GM12878 (cell line): ENCODE results near the gene LRRC3C. TPM values are rescaled to one million over a fixed set of nuclear protein-coding genes. Genes with fewer than 3 reads are reported as not detected.
A peak's percentile ranks its signal among the peaks of the same experiment; 100 is the strongest.

Experiments
- ATAC-seq: fragments of 200-7000 bp; cut with Tn5 transposase; 3 replicates; pipeline ENCODE4 v1.9.1; 2020; ENCODE audit warnings: mild to moderate bottlenecking, moderate library complexity
- Bru-seq: library from RNA; stranded (reverse); fragments of 400-500 nt; gene quantifications from one replicate; lab custom pipeline; 2021; lab: Mats Ljungman, UMichigan
- BruChase-seq, 2 experiments: library from RNA; stranded (reverse); fragments of 400-500 nt; gene quantifications; one replicate each; lab custom pipeline; 2021; lab: Mats Ljungman, UMichigan
- BruUV-seq: library from RNA; stranded (reverse); fragments of 400-500 nt; replicated peaks from 2 replicates; lab custom pipeline; 2021; lab: Mats Ljungman, UMichigan
- CTCF ChIA-PET: fragments of 300-600 bp; sonication (Branson Sonifier 250); formaldehyde crosslinking; extraction: SDS; loops from one replicate; lab custom pipeline; 2021; ENCODE audit warnings: inconsistent platforms; lab: Yijun Ruan, JAX
- POLR2A ChIA-PET: fragments of 350-600 bp; formaldehyde crosslinking; extraction: SDS; loops from one replicate; lab custom pipeline; 2021; ENCODE audit warnings: inconsistent platforms; lab: Charles Lee
- RAD21 ChIA-PET: fragments of 300-600 bp; sonication (Branson Sonifier 250); formaldehyde crosslinking; loops from one replicate; lab custom pipeline; 2023; ENCODE audit warnings: antibody characterized with exemption; ENCODE audit not compliant: unreplicated experiment; lab: Charles Lee
- SMC1A ChIA-PET: fragments of 300-600 bp; sonication (Branson Sonifier 250); formaldehyde crosslinking; loops from one replicate; lab custom pipeline; 2023; ENCODE audit not compliant: unreplicated experiment, uncharacterized antibody; lab: Charles Lee
- DNase-seq: peaks from one replicate; pipeline ENCODE4 v3.0.0-alpha.2; 2011; ENCODE audit warnings: low read depth, low spot score
- FAIRE-seq: peaks from 3 replicates; lab custom pipeline; 2011; peaks lifted over from hg19 to GRCh38; lab: Jason Lieb, UNC
- H2AFZ ChIP-seq: 2 replicates; pipeline ENCODE4 v1.6.0; 2011; ENCODE audit warnings: low read depth, low read length, control low read depth; ENCODE audit not compliant: control insufficient read depth
- H3K27ac ChIP-seq: 2 replicates; pipeline ENCODE4 v1.5.1; 2011; ENCODE audit warnings: control low read depth; ENCODE audit not compliant: control insufficient read depth, insufficient read depth
- H3K27me3 ChIP-seq, 2 experiments: replicated peaks in 1 of 2; 2 replicates each; pipeline versions ENCODE4 v1.6.0 to v1.6.1; 2011; ENCODE audit warnings: low read length in 1 of 2; ENCODE audit not compliant: control insufficient read depth in 2 of 2, insufficient read depth in 2 of 2
- H3K36me3 ChIP-seq, 2 experiments: 2 replicates each; pipeline ENCODE4 v1.5.1; 2011; ENCODE audit warnings: low read length in 1 of 2; ENCODE audit not compliant: control insufficient read depth in 2 of 2, insufficient read depth in 2 of 2
- H3K4me1 ChIP-seq: 2 replicates; pipeline ENCODE4 v1.6.1; 2011; ENCODE audit warnings: mild to moderate bottlenecking, low read length, moderate library complexity, mixed read lengths; ENCODE audit not compliant: control insufficient read depth, insufficient read depth
- H3K4me2 ChIP-seq: 2 replicates; pipeline ENCODE4 v1.6.0; 2011; ENCODE audit warnings: control low read depth; ENCODE audit not compliant: control insufficient read depth, insufficient read depth
- H3K4me3 ChIP-seq: fragments of 200-600 bp; sonication (generic); 2 replicates; pipeline ENCODE4 v1.5.1; 2016
- H3K79me2 ChIP-seq: 2 replicates; pipeline ENCODE4 v1.6.0; 2011; ENCODE audit warnings: low read length; ENCODE audit not compliant: control insufficient read depth, insufficient read depth
- H3K9ac ChIP-seq: 2 replicates; pipeline ENCODE4 v1.8.0; 2011; ENCODE audit warnings: low read length, control low read depth, mixed read lengths; ENCODE audit not compliant: control insufficient read depth, insufficient read depth
- H3K9me3 ChIP-seq: replicated peaks from 3 replicates; pipeline ENCODE4 v1.5.1; 2011; ENCODE audit warnings: mild to moderate bottlenecking, low read length; ENCODE audit not compliant: control insufficient read depth, insufficient read depth
- H4K20me1 ChIP-seq: 2 replicates; pipeline ENCODE4 v1.6.0; 2011; ENCODE audit not compliant: control insufficient read depth, insufficient read depth
- ATF7 ChIP-seq: fragments of 450-650 bp; IDR thresholded peaks from 2 replicates; pipeline ENCODE4 v1.6.1; 2016; ENCODE audit warnings: low read depth, mild to moderate bottlenecking
- HCFC1 ChIP-seq: fragments of 150-350 bp; IDR thresholded peaks from 2 replicates; pipeline ENCODE4 v1.6.1; 2014; ENCODE audit warnings: low read length
- MTA2 ChIP-seq: fragments of 450-650 bp; IDR thresholded peaks from 2 replicates; pipeline ENCODE4 v1.6.1; 2016; ENCODE audit warnings: low read depth, mild to moderate bottlenecking, moderate library complexity
- MYC ChIP-seq: IDR thresholded peaks from 2 replicates; pipeline ENCODE4 v1.6.1; 2011; ENCODE audit warnings: mild to moderate bottlenecking, low read length, moderate library complexity, inconsistent platforms; ENCODE audit not compliant: insufficient read depth, insufficient replicate concordance, insufficient read length, severe bottlenecking
- RAD51 ChIP-seq: fragments of 450-650 bp; IDR thresholded peaks from 2 replicates; pipeline ENCODE4 v1.6.1; 2016; ENCODE audit warnings: moderate library complexity, mild to moderate bottlenecking, inconsistent platforms
- SREBF1 ChIP-seq: IDR thresholded peaks from 2 replicates; pipeline ENCODE4 v1.6.1; 2012; ENCODE audit warnings: mild to moderate bottlenecking, low read length
- ZNF24 ChIP-seq: fragments of 450-650 bp; IDR thresholded peaks from 2 replicates; pipeline ENCODE4 v1.6.1; 2017; ENCODE audit warnings: antibody characterized with exemption, mild to moderate bottlenecking
- WGBS: methylation state at CpG from one replicate; pipeline ENCODE4 v1.1.6; 2016; ENCODE audit warnings: low lambda C conversion rate; ENCODE audit not compliant: insufficient replicate concordance, insufficient coverage; ENCODE audit errors: missing lambda C conversion rate; 5-methylcytosine and 5-hydroxymethylcytosine counted together
- in situ Hi-C: fragments of 300-500 bp; cut with MboI; formaldehyde crosslinking; loops from 9 replicates; pipeline ENCODE4 v1.14.3; 2018; ENCODE audit warnings: mixed read lengths
- intact Hi-C: fragments of 100-400 bp; cut with micrococcal nuclease; formaldehyde crosslinking; loops from one replicate; pipeline ENCODE4 v1.14.2; 2022; ENCODE audit not compliant: unreplicated experiment
- long read RNA-seq, 2 experiments: library from polyadenylated mRNA; unstranded; transcript quantifications; one replicate each; pipeline ENCODE4 v2.0.0, GENCODE V29; 2019 to 2020
- polyA minus RNA-seq, 3 experiments: library from RNA; depleted of rRNA, polyadenylated mRNA; stranded (reverse); fragments of >200 nt; gene quantifications; 2 replicates each; pipeline ENCODE4 v1.2.3, GENCODE V29; 2011
- polyA plus RNA-seq, 11 experiments: library from polyadenylated mRNA; depleted of rRNA in 4 of 11; unstranded in 6 of 11; stranded (reverse) in 5 of 11; fragments of >200 nt; fragmentation: Nextera tagmentation in 4 of 11; fragmentation: Illumina TruSeq in 1 of 11; extraction: Ambion mirVana in 4 of 11; extraction: Trizol in 1 of 11; gene quantifications; 1 replicate in 1 of 11; 2 replicates in 10 of 11; pipeline versions ENCODE4 v1.2.1 to v1.2.3, GENCODE V29; 2011 to 2016; ENCODE audit warnings: inconsistent platforms in 2 of 11, missing spikeins in 2 of 11, low read depth in 1 of 11
- total RNA-seq, 4 experiments: library from RNA; depleted of rRNA in 3 of 4; stranded (reverse); fragments of >200 nt in 3 of 4; fragmentation: Illumina TruSeq in 1 of 4; extraction: Trizol in 1 of 4; gene quantifications; 2 replicates each; pipeline versions ENCODE4 v1.2.1 to v1.2.3, GENCODE V29; 2013 to 2021
- TF ChIP-seq, protein P1 (sequence below): IDR thresholded peaks from 2 replicates; pipeline ENCODE4 v1.6.1; 2012; ENCODE audit warnings: low read depth, low read length, improper control_type of control experiment
- TF ChIP-seq, protein P2 (sequence below): IDR thresholded peaks from 2 replicates; pipeline ENCODE4 v1.6.1; 2011; ENCODE audit warnings: mild to moderate bottlenecking, low read depth, low read length, moderate library complexity; ENCODE audit not compliant: insufficient replicate concordance
- TF ChIP-seq, protein P3 (sequence below): fragments of 450-650 bp; IDR thresholded peaks from 2 replicates; pipeline ENCODE4 v1.6.1; 2016; ENCODE audit warnings: mild to moderate bottlenecking, moderate library complexity, borderline replicate concordance

LRRC3C gene, protein sequence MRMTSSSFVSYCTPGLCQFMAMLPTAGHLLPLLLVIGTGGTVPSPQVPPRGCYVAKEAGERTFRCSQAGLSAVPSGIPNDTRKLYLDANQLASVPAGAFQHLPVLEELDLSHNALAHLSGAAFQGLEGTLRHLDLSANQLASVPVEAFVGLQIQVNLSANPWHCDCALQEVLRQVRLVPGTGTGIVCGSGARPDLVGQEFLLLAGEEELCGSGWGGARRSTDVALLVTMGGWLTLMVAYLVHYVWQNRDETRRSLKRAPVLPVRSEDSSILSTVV
- total RNA-seq (2013; cell fraction: nucleolus; rRNA removed): not detected in 2 replicates
- total RNA-seq (2014; rRNA removed): not detected in 2 replicates
- not detected in 2 replicates for total RNA-seq (2014; rRNA removed; fragmentation: Illumina TruSeq; extraction: Trizol)
- not detected in 2 replicates for total RNA-seq (2021)
- not detected for polyA plus RNA-seq (2011; ENCODE audit: low read depth)
- not detected in 2 replicates for polyA plus RNA-seq (2011; rRNA removed)
- polyA plus RNA-seq (2011; cell fraction: cytosol; rRNA removed): 0.12 TPM in 1 of 2 replicates, not detected in the other
- not detected in 2 replicates for polyA plus RNA-seq (2011; cell fraction: nucleus; rRNA removed)
- polyA plus RNA-seq (2012): not detected in 2 replicates
- polyA plus RNA-seq (2014; fragmentation: Illumina TruSeq; extraction: Trizol): not detected in 2 replicates
- polyA plus RNA-seq (2014; fragmentation: Nextera tagmentation; extraction: Ambion mirVana): not detected
- 0.13 TPM in 1 of 2 replicates, not detected in the other for polyA plus RNA-seq (2014; rRNA removed)
- polyA plus RNA-seq (2016; fragmentation: Nextera tagmentation; extraction: Ambion mirVana): not detected
- polyA minus RNA-seq (2011; rRNA and poly(A)+ RNA removed): not detected in 2 replicates
- polyA minus RNA-seq (2011; cell fraction: cytosol; rRNA and poly(A)+ RNA removed): not detected in 2 replicates
- not detected in 2 replicates for polyA minus RNA-seq (2011; cell fraction: nucleus; rRNA and poly(A)+ RNA removed)
- percentile 33 among the genes with signal in this experiment for Bru-seq, nascent RNA
- percentile 26 among the genes with signal in this experiment for BruChase-seq, experiment 1, labeled RNA remaining after a 6-hour chase
- BruChase-seq, experiment 2, labeled RNA remaining after a 2-hour chase: percentile 8 among the genes with signal in this experiment
- long read RNA-seq, experiment 1: 0 reads
- long read RNA-seq, experiment 2: 0 reads

DNA sequence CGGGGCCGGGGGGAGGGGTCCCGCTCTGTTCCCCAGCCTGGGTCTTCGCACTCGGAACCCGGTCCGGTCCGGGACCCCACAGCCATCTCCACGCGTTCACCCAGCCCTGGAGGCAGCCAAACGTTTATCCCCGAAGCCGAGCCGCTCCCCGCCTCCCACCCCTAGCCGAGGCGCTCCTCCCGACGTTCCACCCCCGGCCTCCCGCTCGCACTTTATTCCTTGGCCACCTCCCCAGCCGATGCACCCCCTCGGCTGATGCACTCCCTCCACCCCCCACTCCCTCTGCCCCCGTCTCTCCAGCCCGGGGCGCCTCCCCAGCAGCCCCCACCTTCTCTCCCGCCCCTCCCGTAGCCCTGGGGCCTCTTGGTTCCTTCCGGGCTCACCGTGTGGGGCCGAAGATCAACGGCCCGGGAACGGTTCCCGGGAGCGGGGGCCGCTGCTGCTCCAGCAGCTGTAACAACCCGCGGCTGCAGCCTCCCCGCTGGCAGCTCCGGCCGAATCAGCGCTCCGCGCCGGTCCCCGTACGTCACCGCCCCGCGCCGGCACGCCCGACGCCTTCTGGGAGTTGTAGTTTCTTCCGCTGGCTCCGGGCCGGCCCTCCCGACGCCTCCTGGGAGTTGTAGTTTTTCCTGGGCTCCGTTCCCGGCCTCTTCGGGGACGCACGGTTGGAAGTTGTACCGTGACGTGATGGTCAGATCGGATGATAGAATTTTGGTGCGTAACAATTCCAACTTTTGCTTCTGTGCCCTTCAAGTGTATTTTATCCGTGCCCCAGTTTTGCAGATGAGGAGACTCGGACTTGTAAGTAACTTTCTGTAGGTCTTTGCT, at the start of gene LRRC3C, which contains the start of gene ORMDL3:
LRRC3C (plus strand) TSS at position 632 of the 828 bp plus-strand sequence. CDS start 13,792 bp downstream, outside the sequence.
ORMDL3 (minus strand) TSS at position 501 of the 828 bp plus-strand sequence. CDS start 3,398 bp downstream, outside the sequence.
- RAD21 ChIA-PET: interaction anchor here (0.9 to 4.2 kb wide), 7 partner anchors 11 to 65 kb away, joined by 3 to 35 read pairs (median 4); partner anchors contain the start of gene PSMD3
- ATAC-seq: peak; percentile 76
- CTCF ChIA-PET: interaction anchor here (0.6 to 2.2 kb wide), 5 partner anchors 12 to 412 kb away, joined by 3 to 12 read pairs (median 3); partner anchors contain the start of gene PSMD3
- TF ChIP-seq, protein P1, sequence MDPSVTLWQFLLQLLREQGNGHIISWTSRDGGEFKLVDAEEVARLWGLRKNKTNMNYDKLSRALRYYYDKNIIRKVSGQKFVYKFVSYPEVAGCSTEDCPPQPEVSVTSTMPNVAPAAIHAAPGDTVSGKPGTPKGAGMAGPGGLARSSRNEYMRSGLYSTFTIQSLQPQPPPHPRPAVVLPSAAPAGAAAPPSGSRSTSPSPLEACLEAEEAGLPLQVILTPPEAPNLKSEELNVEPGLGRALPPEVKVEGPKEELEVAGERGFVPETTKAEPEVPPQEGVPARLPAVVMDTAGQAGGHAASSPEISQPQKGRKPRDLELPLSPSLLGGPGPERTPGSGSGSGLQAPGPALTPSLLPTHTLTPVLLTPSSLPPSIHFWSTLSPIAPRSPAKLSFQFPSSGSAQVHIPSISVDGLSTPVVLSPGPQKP: peak; percentile 71
- TF ChIP-seq MYC: no peak
- TF ChIP-seq HCFC1: peak; percentile 100
- TF ChIP-seq ZNF24: no peak
- TF ChIP-seq ATF7: no peak; the same call in none of the 2 replicates
- peak; percentile 88 for TF ChIP-seq SREBF1
- TF ChIP-seq MTA2: no peak
- TF ChIP-seq, protein P2, sequence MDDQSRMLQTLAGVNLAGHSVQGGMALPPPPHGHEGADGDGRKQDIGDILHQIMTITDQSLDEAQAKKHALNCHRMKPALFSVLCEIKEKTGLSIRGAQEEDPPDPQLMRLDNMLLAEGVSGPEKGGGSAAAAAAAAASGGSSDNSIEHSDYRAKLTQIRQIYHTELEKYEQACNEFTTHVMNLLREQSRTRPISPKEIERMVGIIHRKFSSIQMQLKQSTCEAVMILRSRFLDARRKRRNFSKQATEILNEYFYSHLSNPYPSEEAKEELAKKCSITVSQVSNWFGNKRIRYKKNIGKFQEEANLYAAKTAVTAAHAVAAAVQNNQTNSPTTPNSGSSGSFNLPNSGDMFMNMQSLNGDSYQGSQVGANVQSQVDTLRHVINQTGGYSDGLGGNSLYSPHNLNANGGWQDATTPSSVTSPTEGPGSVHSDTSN: no peak
- TF ChIP-seq, protein P3, sequence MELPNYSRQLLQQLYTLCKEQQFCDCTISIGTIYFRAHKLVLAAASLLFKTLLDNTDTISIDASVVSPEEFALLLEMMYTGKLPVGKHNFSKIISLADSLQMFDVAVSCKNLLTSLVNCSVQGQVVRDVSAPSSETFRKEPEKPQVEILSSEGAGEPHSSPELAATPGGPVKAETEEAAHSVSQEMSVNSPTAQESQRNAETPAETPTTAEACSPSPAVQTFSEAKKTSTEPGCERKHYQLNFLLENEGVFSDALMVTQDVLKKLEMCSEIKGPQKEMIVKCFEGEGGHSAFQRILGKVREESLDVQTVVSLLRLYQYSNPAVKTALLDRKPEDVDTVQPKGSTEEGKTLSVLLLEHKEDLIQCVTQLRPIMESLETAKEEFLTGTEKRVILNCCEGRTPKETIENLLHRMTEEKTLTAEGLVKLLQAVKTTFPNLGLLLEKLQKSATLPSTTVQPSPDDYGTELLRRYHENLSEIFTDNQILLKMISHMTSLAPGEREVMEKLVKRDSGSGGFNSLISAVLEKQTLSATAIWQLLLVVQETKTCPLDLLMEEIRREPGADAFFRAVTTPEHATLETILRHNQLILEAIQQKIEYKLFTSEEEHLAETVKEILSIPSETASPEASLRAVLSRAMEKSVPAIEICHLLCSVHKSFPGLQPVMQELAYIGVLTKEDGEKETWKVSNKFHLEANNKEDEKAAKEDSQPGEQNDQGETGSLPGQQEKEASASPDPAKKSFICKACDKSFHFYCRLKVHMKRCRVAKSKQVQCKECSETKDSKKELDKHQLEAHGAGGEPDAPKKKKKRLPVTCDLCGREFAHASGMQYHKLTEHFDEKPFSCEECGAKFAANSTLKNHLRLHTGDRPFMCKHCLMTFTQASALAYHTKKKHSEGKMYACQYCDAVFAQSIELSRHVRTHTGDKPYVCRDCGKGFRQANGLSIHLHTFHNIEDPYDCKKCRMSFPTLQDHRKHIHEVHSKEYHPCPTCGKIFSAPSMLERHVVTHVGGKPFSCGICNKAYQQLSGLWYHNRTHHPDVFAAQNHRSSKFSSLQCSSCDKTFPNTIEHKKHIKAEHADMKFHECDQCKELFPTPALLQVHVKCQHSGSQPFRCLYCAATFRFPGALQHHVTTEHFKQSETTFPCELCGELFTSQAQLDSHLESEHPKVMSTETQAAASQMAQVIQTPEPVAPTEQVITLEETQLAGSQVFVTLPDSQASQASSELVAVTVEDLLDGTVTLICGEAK: peak; percentile 69; the same call in 1 of the 2 replicates
- no peak for TF ChIP-seq RAD51

More for the DNA sequence above, at the start of gene LRRC3C, which contains the start of gene ORMDL3:
- H2AFZ ChIP-seq: peak within 1 kb of the TSS; percentile 91
- peaks cover 56% of the 10 kb centered on the region for H3K79me2 ChIP-seq
- SMC1A ChIA-PET: interaction anchor here (1.0 to 5.7 kb wide), 6 partner anchors 12 to 151 kb away, joined by 3 to 46 read pairs (median 6); no protein-coding TSS in a partner anchor
- FAIRE-seq: peak; percentile 72
- intact Hi-C loops: loop anchor here (2.0 to 5.0 kb wide), 3 partner anchors 31 to 170 kb away; partner anchors contain the start of gene PSMD3
- H3K36me3 ChIP-seq: peaks cover 5 to 8% of the 10 kb centered on the region in 2 experiments; a peak in 3 of 4 replicates
- DNase-seq: no peak
- peak within 1 kb of the TSS; percentile 87 for H3K4me3 ChIP-seq
- 1% methylated on average over 53 of the region's 72 CpGs for WGBS
- POLR2A ChIA-PET: interaction anchor here (0.6 to 6.4 kb wide), 6 partner anchors 10 to 217 kb away, joined by 3 to 64 read pairs (median 5); no protein-coding TSS in a partner anchor
- peak within 1 kb of the TSS; percentile 83 for H3K9ac ChIP-seq
- peak within 1 kb of the TSS; percentile 82 for H3K27ac ChIP-seq
- H3K4me1 ChIP-seq: peaks cover 22% of the 10 kb centered on the region
- peak within 1 kb of the TSS; percentile 89 for H3K4me2 ChIP-seq
- no TSS peak for BruUV-seq
- H3K27me3 ChIP-seq: no peaks in the 10 kb centered on the region
- in situ Hi-C loops: no loop called here
- no peaks in the 10 kb centered on the region for H3K9me3 ChIP-seq
- H4K20me1 ChIP-seq: no peaks in the 10 kb centered on the region
